ENCODE results near the gene CDKN2B-AS1.

The CDKN2B-AS1 gene

DNA sequence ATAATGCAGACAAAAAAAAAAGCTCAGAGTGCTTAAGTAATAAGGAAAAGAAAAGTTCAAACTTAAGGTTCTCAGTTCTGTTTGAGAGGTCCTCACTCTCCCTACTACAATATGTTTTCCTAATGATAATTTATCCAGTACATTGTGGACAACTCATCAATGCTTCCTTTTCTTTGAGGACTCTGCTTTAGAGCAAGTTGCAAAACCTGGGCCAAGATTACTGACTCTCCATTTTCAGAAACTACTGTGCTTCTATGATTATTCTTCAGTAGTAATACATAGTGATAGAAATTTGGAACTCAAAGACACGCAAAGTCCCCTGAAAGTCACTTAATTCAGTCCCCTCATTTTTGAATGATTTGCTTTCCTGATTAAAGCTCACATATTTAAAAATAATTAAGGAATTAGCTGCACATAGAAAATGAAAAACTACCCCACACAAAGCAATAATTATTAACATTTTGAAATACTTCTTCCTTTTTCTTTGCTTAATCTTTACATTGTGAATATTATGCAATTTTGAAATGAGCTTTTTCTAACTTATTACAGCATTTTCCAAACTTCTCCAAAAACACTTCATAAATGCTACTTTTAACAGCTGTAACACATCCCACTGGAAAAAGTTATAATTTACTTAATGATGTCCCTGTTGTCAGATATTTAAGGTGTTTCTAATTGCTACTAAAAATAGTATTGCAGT lies 11.6 kb upstream of the CDKN2B-AS1 start:
- DNase-seq = no peak

DNA sequence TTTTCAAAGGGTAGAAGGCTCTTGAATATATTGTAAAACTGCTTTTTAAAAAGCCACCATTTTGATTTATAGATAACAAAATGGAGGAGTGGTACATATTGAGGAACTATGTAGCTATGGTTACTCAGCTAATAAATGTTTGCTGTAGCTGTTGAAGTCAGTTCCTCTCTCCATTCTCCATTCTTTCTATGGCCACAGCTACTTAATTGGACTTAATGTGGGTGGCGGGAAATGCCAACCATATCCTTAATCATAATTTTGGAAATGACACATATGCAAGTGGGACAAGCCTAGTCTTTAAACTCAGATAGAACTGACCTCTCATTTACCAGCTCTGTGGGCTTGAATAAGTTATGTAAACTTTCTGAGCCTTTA lies 11.0 kb upstream of the CDKN2B-AS1 start:
- no peak for DNase-seq

DNA sequence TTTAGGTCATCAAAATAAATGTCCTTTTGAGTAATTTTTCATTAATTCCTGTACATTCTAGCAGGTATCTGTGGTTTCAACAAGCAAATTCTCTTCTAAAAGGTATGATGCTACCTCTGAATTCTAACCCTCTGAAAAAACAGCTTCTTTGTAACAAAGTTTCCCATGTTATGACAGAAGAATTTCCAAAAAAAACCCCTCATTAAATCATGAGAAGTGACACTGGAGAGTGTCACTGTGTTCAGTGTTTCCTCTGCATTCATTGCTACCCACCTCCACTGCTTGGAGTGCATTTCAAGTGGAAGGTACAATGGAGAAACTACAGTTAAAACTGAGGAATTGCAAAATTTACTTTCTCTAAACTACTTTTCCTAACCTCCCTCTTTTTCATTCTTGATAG lies 10.5 kb upstream of the CDKN2B-AS1 start:
- no peak for DNase-seq

DNA sequence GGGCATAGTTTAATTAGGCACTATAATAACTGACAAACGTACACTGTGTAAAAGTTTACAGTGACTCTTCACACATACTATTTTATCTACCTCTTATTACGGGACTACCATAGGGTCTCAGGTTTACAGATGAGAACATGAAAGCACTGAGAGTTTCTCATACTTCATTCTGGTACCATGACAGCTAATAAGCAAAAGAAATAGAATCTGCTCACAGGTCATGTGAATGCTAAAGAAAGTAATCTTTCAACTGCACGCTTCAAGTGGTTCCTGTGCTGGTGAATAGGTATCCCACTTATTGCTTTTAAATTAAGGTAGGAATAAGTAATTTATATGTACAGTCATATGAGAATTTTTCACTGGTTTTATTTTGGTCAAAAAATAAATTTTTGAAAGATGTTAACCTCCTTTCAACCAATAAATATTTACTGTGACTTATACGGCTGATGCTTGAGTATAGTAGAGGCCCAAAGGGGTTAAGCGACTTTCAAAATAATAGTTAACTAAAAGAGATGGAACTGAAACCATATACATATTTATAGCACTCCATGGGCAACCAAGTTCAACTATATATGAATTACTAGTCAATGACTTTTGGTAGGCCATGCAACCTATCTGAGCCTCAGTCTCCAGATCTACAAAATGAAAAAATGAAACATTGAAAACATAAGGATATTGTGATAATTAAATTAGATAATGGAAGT lies 8.5 kb upstream of the CDKN2B-AS1 start:
- no peak for DNase-seq

DNA sequence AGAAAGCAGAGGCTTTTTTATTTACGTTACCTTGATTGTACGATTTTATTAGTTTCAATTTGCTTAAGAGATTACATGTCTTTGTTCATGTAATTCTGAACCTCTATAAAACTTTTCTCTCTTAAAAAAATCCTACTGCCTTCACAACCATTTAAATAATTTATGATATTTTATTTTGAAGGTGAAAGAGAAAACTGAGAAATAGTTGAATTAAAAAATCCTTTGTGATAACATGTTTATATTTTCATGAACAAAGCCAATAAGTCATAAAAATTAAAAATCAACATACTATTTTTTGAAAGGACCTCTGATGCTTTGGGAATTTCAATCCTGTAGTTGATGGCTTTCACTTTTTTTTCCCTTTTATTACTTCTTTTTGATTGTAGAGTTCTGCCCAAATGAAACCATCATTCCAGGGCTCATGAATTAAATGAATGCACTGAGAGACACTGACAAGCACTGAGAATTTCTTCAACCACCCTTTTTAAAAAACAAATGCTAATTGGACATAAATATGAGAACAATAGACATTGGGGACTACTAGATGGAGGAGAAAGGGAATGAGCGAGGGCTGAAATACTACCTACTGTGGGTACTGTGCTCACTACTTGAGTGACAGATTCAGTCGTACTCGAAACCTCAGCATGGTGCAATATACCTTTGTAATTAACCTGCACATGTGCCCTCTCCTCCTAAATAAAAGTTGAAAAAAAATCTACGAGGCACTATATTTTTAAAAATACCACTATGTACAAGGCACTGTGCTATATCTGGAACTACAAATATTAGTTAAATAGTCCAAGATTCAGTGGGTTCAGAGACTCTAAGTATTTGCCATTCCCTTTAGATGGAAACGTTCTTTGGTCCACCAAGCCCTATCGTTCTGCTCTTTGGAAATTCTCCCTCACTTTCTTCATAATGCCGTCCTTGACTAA lies 6.3 kb upstream of the CDKN2B-AS1 start:
- no peak for DNase-seq

DNA sequence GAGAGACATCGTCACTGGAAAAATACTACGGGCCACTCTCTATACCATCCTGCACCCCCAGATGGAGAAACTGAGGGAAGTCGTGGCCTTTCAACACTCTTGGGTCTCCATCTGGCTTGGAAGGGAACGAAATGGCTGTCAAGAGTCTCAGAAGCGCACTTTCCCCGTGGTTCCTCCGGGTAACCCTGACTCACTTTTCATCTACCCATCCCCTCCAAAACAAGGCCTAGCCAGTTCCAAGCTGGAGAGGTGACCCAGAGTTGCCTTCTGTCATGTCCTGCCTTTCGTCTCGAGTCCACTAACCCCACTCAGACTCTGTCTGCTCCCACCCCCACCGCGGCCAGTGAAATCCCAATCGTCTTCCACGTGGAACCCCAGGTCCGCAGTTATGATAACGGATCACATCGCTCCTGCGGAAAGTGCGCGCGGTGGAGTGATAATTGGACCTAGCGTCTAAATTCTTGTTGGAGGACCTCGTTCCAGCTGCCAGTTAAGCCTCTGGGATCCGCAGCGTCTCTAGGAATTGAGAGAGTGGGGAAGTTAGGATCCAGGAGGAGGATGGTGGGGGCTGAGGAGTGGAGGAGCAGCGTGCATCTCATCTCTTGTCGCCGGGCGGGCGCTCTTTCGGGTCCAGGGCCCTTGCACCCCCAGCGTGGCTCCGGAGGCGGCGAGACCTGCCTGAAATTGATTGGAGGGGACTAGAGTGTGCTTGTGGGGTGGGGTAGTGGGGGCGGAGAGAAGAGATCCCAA lies 5.0 kb upstream of the CDKN2B-AS1 start:
- no peak for DNase-seq

DNA sequence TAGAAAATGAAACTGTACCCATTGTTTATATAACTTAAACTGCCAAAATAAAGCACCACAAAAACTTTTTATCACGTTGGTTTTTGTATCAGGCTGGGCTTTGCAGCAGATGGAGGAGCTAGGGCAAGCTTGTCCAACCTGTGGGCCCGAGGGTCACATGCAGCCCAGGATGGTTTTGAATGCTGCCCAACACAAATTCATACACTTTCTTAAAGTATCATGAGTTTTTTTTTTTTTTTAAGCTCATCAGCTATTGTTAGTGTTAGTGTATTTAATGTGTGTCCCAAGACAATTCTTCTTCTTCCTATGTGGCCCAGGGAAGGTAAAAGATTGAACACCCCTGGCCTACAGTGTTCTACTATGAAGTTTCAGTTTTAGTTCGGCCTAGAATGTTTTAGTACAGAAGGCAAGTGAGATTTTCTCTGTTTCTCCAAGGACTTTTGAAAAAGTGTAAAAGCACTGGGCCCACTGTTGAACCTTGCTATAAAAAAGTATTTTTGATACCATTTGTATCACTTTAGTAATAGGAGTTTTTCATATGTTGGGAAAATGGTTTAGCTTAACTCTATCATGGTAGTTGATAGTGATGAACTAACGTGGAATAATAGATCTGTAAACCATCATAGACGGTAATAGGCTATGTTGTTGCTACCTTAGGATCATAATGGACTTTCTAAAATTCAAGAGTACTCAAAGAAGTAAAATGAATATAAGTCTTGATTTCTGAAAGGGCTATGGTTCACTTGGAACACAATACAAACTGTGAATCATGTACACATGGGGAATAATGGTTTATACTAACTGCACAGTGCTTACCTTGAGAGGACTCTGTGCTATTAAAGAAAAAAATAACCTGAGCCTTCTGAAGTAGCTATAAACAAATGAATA lies 3.3 kb upstream of the CDKN2B-AS1 start:
- DNase-seq = no peak

DNA sequence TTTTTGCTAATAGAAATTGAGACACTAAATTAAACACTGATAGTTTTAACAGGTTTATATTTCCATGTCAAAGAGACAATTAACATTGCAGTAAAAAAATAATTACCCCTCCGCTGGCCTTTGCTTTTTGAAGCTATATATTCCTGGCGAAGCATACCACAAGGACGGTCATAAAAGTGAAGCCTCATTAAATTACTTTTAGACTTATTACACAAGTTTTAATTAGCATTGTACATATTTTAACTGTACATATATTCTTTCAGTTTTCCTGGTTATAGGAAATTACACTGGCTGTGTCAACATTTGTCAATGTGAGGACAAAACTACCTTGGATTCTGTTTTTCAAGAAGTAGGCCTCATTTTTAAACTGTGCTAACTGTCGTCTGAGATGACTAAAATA lies 1.6 kb upstream of the CDKN2B-AS1 start:
- DNase-seq = no peak

DNA sequence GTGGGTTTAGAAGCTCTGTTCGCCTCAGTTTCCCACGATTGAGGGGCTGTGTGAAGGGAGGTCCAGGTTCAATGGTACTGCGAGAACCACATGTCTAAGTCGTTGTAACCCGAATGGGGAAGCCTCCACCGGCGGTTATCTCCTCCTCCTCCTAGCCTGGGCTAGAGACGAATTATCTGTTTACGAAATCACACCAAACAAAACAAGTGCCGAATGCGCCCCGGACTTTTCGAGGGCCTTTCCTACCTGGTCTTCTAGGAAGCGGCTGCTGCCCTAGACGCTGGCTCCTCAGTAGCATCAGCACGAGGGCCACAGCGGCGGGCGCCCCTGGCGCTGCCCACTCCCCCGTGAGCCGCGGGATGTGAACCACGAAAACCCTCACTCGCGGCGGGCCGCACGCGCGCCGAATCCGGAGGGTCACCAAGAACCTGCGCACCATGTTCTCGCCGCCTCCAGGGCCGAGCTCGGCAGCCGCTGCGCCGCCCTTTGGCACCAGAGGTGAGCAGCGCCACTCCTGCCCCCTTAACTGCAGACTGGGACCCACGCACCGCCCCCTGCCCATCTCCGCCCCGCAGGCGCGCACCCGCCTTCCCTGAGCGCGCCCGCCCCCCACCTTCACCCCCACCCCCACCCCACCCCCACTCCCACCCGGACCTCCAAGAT lies 567 bp upstream of the CDKN2B-AS1 start, which contains the start of gene CDKN2A:
Gene CDKN2A, minus strand, starts transcription at position 500 of the 663 bp plus-strand sequence.
- DNase-seq = peak in 1 of 2 experiments; percentile 37

DNA sequence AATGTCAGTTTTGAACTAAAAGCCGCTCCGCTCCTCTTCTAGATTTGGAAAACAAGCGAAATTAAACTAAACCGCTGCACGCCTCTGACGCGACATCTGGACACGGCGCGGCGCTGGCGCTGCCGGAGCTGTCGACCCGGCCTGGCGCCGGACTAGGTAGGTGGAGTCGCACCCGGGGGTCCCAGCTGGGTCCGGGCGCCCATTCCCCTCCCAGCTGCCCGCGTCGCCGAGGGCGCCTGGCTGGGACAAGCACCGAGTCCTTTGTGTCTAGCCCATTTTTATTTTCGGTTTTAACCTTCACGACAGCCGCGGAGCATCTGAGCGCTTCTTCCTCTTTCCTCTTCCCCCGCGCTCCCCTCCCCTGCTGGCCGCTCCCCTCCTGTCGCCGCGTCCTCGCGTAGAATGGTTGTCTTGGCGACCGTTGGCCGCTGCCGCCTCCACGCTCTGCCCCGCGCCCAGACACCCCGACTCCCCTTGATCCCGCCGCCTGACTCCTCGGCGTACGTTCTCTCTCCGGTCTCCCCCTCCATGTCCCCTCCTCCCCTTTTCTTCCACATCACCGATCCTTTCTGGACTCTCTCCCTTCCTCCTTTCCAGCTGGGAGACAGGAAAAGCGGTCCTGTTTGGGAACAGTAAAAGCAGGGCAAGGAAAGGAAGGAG lies 545 bp downstream of the CDKN2B-AS1 start:
- peak; percentile 61 to 68 for DNase-seq

DNA sequence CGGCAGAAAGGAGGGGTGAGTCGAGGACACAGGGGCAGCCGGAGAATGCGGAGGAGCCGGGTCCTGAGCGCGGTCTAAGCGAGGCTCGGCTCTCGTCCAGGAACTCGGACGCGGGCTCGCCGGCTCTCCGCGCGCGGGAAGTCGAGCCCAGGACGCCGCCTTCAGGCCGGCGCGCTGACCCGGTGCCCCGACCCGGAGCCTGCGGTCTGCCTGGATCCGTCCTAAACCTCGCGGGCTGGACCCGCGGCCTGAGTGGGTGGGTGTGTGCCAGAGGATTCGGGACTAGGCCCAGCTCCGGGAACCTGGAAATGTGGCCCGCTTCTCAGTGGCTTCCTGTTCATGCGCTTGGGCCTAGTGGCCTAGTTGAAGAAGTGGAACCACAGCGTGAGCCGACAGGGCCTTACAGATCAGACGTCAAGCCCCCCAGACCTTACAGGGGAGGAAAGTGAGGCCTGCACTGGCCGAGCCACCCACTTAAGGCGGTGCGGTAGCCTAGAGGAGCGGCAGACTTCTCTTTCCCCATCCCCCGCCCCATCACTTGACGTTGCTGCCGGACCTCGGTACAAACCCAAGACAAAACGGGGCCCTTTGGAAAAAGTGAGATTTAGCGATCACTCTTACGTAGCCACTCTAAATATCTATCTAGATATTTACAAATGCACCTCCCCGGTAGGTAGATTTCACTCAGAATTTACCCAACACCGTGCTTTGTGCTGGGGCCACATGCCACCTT lies 1.2 kb downstream of the CDKN2B-AS1 start:
- no peak for DNase-seq

DNA sequence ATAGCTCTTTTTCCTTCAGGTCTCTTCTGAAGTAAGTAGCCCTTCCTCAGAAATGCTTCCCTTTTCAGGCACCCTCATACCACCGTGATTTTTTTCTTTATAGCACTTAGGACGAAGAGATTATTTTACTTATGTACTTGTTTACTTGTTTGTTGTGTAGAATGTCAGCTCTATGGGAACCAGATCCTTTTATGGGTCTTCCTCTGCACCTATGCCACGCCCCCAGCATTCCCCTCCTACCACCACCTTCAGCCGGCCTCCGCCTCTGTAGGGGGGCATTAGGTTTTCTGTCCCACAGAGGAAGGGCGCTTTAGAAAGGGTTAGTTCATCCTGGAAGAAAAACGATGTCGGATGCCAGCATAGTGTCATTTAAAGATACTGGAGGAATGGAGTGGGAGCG lies 1.8 kb downstream of the CDKN2B-AS1 start:
- no peak for DNase-seq

DNA sequence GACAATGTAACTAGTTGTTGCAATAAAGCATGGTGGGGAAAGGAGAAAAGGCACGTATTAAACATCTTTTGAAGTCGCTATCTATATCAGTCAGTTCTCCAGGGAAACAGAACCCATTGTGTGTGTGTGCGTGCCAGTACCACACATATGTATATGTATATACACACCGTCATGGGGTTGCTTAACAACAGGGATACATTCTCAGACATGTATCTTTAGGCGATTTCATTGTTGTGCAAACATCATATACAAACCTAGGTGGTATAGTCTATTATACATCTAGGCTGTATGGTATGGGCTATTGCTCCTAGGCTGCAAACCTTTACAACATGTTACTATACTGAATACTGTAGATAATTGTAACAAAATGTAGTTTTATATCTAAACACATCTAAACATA lies 2.3 kb downstream of the CDKN2B-AS1 start:
- DNase-seq = no peak

DNA sequence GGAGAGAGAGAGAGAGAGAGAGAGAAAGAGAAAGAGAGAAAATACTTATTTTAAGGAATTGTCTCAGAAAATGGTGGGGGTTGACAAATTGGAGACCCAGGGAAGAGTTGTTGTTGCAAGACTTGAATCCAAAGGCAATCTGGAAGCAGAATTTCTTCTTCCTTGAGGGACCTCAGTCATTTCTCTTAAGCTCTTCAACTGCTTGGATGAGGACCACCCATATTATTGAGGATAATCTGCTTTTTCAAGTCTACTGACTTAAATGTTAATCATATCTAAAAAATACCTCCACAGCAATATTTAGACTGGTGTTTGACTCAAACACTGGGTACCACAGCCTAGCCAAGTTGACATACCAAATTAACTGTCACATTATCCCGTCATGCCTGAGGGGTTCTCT lies 2.9 kb downstream of the CDKN2B-AS1 start:
- DNase-seq = no peak

DNA sequence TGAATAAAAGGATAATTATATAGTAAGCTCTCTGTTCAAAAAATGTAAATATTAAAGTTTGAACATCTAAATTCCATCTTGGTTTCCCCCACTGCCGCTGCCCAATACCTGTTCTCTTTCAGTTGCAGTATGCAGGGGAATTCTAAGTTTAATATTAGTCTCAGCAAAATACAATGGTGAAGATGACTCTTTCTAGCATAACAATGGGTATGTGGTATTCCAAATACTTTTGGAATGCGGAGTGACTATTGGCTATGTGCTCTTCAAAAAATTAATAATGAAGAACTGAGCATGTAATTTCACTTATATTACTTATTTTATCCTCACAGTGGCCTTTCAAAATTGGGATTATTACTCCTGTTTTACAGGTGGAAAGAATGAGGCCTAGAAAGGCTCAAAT lies 3.4 kb downstream of the CDKN2B-AS1 start:
- DNase-seq = no peak

DNA sequence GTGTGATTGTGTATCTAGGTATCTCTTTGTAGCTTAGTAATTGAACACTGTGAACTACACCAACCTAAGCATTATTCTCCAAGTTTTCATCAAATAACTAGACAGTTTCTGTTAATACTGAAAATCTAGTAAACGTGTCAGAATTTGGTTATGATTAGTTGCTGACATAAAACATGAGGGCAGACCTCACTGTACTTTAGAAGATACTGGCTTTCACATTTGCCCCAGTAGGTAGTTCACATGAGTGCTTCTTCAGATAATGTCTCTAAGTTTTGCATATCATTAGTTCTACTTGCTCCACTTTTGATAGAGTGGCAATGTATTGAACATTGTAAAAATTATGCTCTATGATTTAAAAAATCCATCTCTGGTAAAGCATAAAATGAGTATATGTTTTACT lies 7.4 kb downstream of the CDKN2B-AS1 start:
- DNase-seq = no peak

DNA sequence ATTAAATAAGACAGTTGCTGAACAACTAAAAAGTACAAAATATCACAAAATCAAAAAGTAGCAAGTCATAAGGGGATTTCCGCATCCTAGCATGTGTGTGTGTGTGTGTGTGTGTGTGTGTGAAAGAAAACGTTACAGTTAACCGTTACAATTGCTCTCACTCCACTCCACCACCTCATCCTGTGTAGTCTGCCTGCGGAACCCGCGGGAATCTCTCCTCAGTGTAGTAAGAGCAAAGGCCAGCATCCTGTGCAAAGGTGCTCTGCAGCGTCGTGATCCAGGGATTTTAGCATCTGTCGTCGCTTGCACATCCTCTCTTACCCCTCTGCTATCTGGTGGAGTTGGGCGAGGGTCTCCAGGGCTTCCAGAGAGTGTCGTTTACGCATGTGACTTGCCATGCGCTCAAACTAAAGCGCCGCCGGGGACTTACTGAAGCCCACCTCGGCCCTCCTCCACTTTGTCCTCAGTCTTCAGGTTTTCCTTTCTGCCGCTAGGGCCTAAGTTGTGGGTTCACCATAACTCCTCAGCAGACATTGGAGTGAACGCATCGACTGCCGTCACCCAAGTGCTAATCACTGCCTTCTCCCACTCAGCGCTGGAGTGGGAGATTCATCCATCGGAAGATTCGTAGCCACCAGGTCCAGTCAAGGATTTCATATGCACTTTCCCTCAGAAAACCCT lies 10.6 kb downstream of the CDKN2B-AS1 start:
- DNase-seq = no peak

DNA sequence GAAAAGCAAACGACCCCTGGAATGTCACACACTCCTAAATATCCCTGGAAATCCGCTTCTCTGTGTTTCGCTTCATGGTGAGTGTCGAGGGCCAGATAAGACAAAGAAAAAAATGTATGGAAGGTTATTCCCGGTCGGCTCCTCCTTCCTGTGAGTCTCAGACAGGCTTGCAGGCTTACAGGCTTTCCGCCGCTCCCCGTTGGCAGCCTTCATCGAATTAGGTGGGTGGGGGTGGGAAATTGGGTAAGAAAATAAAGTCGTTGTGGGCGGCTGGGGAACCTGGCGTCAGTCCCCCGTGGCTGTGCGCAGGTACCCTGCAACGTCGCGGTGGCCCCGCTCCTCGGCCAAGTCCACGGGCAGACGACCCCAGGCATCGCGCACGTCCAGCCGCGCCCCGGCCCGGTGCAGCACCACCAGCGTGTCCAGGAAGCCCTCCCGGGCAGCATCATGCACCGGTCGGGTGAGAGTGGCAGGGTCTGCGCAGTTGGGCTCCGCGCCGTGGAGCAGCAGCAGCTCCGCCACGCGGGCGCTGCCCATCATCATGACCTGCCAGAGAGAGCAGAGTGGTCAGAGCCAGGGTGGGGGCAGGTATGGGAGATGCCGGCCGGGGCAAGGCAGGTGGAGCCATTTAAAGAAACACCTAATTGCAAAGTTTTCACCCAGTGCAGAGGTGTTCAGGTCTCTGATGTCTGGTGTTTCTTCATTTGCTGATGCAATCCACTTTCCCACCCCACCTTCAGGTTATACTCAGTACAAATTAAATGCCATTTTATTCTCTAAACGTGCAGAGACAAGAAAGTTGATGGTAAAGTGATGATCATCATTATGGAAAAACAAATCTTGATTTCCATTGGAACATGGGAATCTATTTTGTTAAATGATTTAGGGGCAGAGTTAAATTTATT lies 11.4 kb downstream of the CDKN2B-AS1 start:
- no peak for DNase-seq
